Lower leg skin (tissue), 4 donors: ENCODE measurements around the gene NFAT5. TPM values are rescaled to one million over a fixed set of nuclear protein-coding genes. Genes with fewer than 3 reads are reported as not detected.

Experiments
- DNase-seq, 2 donors: peaks; one replicate each; pipeline ENCODE4 v3.0.0-alpha.2; 2019; ENCODE audit warnings: low spot score in 2 of 2
- H3K4me3 ChIP-seq: fragments of 200-600 bp; sonication (generic); 2 replicates; pipeline ENCODE4 v1.5.1; 2017; ENCODE audit warnings: mild to moderate bottlenecking, low read depth; ENCODE audit not compliant: poor library complexity, severe bottlenecking
- POLR2A ChIP-seq, 2 donors: fragments of 450-650 bp; IDR thresholded peaks; one replicate each; pipeline ENCODE4 v1.6.1; 2016 to 2017; ENCODE audit warnings: antibody characterized with exemption in 2 of 2, mild to moderate bottlenecking in 1 of 2, moderate library complexity in 1 of 2
- whole genome bisulfite sequencing, 2 donors: methylation state at CpG; one replicate each; pipeline ENCODE4 v1.1.5; 2018; 5-methylcytosine and 5-hydroxymethylcytosine counted together
- intact Hi-C: fragments of 100-400 bp; cut with DNase I; formaldehyde crosslinking; loops from one replicate; pipeline ENCODE4 v1.15.0; 2023; ENCODE audit warnings: low total_unique reads
- total RNA-seq, 4 donors: library from RNA; depleted of rRNA; stranded (reverse); fragments of >200 nt; gene quantifications; one replicate each; pipeline ENCODE4 v1.1.0, GENCODE V29; 2016
- TF ChIP-seq, protein P1 (sequence below), 3 donors: fragments of 450-650 bp; IDR thresholded peaks; one replicate each; pipeline ENCODE4 v1.5.1; 2016; ENCODE audit warnings: antibody characterized with exemption in 3 of 3, mild to moderate bottlenecking in 3 of 3, moderate library complexity in 2 of 3

The NFAT5 gene
- total RNA-seq, 4 donors from 2014 or later = 74.7 to 114 (median 88.6) TPM

DNA sequence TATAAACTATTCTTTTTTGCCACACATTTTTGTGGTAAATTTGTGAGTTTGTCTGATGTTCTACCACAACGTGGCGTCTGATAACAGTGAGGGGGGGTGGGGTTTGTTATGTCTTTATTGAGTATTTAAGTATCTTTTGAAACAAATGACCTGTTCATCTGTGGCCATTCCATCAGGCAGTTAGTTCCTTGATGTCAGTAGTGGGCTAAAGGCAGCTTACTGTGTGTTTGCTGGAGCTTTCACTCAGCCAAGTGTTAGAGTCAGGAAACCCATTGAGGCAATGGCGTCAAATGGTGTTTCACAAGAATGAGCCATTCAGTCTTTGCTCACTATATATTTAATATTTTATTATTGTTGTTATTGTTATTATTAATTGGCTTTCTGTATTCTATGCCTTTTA is 132.6 kb downstream of the NFAT5 start:
- no peak overlapping the region for H3K4me3 ChIP-seq
- 90 to 92% methylated on average over 3 of the region's 3 CpGs for WGBS, 2 donors
- no peak for DNase-seq
- intact Hi-C loops = loop anchor here (5.0 kb wide), 1 partner anchor 649 kb away; the partner anchor contains the start of gene DDX19A
- TF ChIP-seq, protein P1, sequence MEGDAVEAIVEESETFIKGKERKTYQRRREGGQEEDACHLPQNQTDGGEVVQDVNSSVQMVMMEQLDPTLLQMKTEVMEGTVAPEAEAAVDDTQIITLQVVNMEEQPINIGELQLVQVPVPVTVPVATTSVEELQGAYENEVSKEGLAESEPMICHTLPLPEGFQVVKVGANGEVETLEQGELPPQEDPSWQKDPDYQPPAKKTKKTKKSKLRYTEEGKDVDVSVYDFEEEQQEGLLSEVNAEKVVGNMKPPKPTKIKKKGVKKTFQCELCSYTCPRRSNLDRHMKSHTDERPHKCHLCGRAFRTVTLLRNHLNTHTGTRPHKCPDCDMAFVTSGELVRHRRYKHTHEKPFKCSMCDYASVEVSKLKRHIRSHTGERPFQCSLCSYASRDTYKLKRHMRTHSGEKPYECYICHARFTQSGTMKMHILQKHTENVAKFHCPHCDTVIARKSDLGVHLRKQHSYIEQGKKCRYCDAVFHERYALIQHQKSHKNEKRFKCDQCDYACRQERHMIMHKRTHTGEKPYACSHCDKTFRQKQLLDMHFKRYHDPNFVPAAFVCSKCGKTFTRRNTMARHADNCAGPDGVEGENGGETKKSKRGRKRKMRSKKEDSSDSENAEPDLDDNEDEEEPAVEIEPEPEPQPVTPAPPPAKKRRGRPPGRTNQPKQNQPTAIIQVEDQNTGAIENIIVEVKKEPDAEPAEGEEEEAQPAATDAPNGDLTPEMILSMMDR (IDR thresholded peaks at IDR 0.05) = no peak
- TF ChIP-seq POLR2A (IDR thresholded peaks at IDR 0.05) = no peak

DNA sequence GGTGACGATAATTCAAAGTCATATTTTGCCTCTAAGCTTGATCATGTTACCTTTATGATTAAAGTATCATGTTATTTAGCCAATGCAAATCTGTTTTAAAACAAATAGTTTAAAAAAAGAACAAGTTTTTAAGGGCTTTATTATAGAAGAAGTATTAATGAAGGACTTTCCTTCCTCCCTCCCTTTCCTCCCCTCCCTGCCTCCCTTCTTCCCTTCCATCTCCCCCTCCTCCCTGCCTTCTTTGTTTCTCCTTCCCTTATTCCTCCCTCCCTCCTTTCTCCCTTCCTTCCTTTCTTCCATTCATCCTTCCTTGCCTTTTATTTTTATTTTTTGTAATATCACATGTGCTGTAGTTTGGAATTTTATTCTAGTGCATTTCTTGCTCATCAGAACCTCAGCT is 134.1 kb downstream of the NFAT5 start:
- TF ChIP-seq POLR2A (IDR thresholded peaks at IDR 0.05) = no peak
- TF ChIP-seq, protein P1 (IDR thresholded peaks at IDR 0.05) = no peak
- no peak overlapping the region for H3K4me3 ChIP-seq
- DNase-seq = no peak
- WGBS, 2 donors = 97 to 100% methylated on average over 1 of the region's 1 CpG
- intact Hi-C loops = loop anchor here (5.0 kb wide), 1 partner anchor 647 kb away; the partner anchor contains the start of gene DDX19A

DNA sequence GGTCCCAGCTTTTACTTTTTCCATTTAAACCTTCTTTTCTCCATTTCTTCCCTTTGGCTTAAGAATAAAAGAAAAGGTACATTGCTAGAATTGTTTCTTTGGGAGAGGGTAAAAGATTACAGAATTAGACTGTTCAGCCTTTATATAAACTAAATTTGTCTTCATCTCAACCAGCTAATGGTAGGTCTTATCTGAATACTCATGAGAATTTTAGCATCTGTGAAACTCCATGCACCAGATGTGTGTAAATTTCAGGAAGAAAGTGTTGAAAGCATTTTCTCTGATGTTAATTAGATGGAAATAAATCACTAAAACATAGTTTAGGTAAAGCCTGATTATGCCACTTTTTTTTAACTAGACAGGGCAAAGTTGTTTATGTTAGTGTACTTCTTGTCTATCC is 135.7 kb downstream of the NFAT5 start:
- no peak for DNase-seq
- intact Hi-C loops = no loop called here
- H3K4me3 ChIP-seq = no peak overlapping the region
- TF ChIP-seq, protein P1 (IDR thresholded peaks at IDR 0.05) = no peak
- no peak for TF ChIP-seq POLR2A (IDR thresholded peaks at IDR 0.05)

DNA sequence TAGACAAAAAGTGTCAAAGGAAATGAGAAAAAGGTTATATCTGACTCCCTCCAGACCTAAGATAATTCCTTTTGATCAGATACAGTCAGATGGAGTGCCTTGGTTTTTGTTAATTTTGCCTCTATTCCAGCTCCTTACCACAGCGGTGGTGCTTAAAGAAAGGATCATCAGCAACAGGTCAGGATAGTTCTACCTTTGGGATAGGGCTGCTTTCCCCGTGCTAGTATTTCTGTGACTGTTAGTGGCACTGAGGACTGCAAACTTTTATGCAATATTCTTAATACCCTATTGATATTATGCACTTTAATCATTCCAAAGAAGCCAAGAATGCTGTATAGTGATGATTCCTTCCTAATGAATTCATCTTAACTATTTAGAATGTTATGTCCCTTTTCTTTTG is 136.1 kb downstream of the NFAT5 start:
- H3K4me3 ChIP-seq = no peak overlapping the region
- 88 to 94% methylated on average over 2 of the region's 2 CpGs for WGBS, 2 donors
- TF ChIP-seq, protein P1 (IDR thresholded peaks at IDR 0.05) = no peak
- TF ChIP-seq POLR2A (IDR thresholded peaks at IDR 0.05) = no peak
- intact Hi-C loops = no loop called here
- no peak for DNase-seq

DNA sequence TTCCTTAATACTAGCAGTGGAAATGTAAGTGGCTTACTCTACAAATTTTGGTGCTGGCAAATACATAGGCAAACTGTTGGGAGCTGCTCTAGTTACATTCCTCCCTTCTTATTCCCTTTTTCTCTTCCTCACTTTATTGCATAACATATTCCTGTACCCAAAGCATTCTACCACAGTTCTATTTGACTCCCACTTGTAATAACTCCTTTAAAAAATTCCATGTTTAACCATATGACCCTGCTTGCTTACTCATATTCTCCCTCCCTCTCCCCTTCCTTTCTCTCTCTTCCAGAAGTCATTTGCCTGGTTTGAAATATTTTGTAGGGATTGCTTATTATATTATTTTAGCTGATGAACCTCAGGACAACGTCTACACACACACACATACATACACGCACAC is 137.9 kb downstream of the NFAT5 start:
- WGBS, 2 donors = 86 to 92% methylated on average over 2 of the region's 2 CpGs
- no peak for TF ChIP-seq POLR2A (IDR thresholded peaks at IDR 0.05)
- TF ChIP-seq, protein P1 (IDR thresholded peaks at IDR 0.05) = no peak

More for the DNA sequence above, 137.9 kb downstream of the NFAT5 start:
- intact Hi-C loops = no loop called here
- H3K4me3 ChIP-seq = no peak overlapping the region
- no peak for DNase-seq
